Stimulated activated memory B cell treated with anti-CD40 and anti-IgM and Interleukin-4, amounts not matched to agents 10 μg/mL and 1 μg/mL and 100 μg/mL, for 72 hours (primary cell): ENCODE measurements around the gene HGD.
"Not testable (repeated sequence)": the region's sequence is repeated elsewhere in the genome, so short reads cannot be mapped to it uniquely, and the experiment has no call there.

ENCODE experiments used
- ATAC-seq: fragments of 150-1000 bp; cut with Tn5 transposase; 2 replicates; pipeline ENCODE4 v1.10.0; 2021
- H3K27ac Mint-ChIP-seq: one replicate; pipeline ENCODE4 v1.8.0; 2022; ENCODE audit warnings: mild to moderate bottlenecking, mixed read lengths
- H3K27me3 Mint-ChIP-seq: one replicate; pipeline ENCODE4 v1.8.0; 2022; ENCODE audit warnings: mixed read lengths
- H3K36me3 Mint-ChIP-seq: one replicate; pipeline ENCODE4 v1.8.0; 2022; ENCODE audit warnings: mixed read lengths
- H3K4me1 Mint-ChIP-seq: one replicate; pipeline ENCODE4 v1.8.0; 2022; ENCODE audit warnings: mixed read lengths
- H3K4me3 Mint-ChIP-seq: one replicate; pipeline ENCODE4 v1.8.0; 2022; ENCODE audit warnings: mild to moderate bottlenecking, moderate library complexity, mixed read lengths
- H3K9me3 Mint-ChIP-seq: one replicate; pipeline ENCODE4 v1.8.0; 2022; ENCODE audit warnings: mixed read lengths

HGD gene

GRCh38 chr3:120659285-120659684 is 22.8 kb downstream of the HGD start:
- H3K27ac Mint-ChIP-seq = no peak overlapping the region
- no peak overlapping the region for H3K4me3 Mint-ChIP-seq
- H3K4me1 Mint-ChIP-seq = peaks cover 7% of the 10 kb centered on the region
- H3K27me3 Mint-ChIP-seq = peaks cover 13% of the 10 kb centered on the region
- ATAC-seq = no peak
- no peaks in the 10 kb centered on the region for H3K9me3 Mint-ChIP-seq
- no peaks in the 10 kb centered on the region for H3K36me3 Mint-ChIP-seq

- Mint-ChIP-seq H3K27me3 (no peaks in the 10 kb centered on the region), H3K27ac (no peak overlapping the region), H3K9me3 (no peaks in the 10 kb centered on the region), H3K36me3 (no peaks in the 10 kb centered on the region), H3K4me3 (no peak overlapping the region), H3K4me1 (peaks cover 10% of the 10 kb centered on the region)
- no peak for ATAC-seq
Measured at GRCh38 chr3:120652896-120653545, 29.0 kb downstream of the HGD start.

- H3K4me1 Mint-ChIP-seq = peaks cover 10% of the 10 kb centered on the region
- no peaks in the 10 kb centered on the region for H3K36me3 Mint-ChIP-seq
- no peaks in the 10 kb centered on the region for H3K27me3 Mint-ChIP-seq
- no peak overlapping the region for H3K27ac Mint-ChIP-seq
- no peak for ATAC-seq
- no peaks in the 10 kb centered on the region for H3K9me3 Mint-ChIP-seq
- H3K4me3 Mint-ChIP-seq = no peak overlapping the region
Measured at GRCh38 chr3:120652281-120652680, 29.8 kb downstream of the HGD start.

- no peak for ATAC-seq
Measured at GRCh38 chr3:120650311-120650710, 31.7 kb downstream of the HGD start.

GRCh38 chr3:120649830-120650233 is 32.2 kb downstream of the HGD start:
- Mint-ChIP-seq H3K4me1 (peaks cover 10% of the 10 kb centered on the region), H3K36me3 (no peaks in the 10 kb centered on the region), H3K4me3 (no peak overlapping the region), H3K27ac (peak overlapping the region; percentile 21), H3K9me3 (no peaks in the 10 kb centered on the region), H3K27me3 (no peaks in the 10 kb centered on the region)
- ATAC-seq = peak; percentile 75

More at GRCh38 chr3:120650311-120650710, 31.7 kb downstream of the HGD start:
- H3K27ac Mint-ChIP-seq = peak overlapping the region; percentile 21
- peaks cover 10% of the 10 kb centered on the region for H3K4me1 Mint-ChIP-seq
- H3K4me3 Mint-ChIP-seq = no peak overlapping the region
- no peaks in the 10 kb centered on the region for H3K36me3 Mint-ChIP-seq
- H3K27me3 Mint-ChIP-seq = no peaks in the 10 kb centered on the region
- no peaks in the 10 kb centered on the region for H3K9me3 Mint-ChIP-seq

- H3K36me3 Mint-ChIP-seq = no peaks in the 10 kb centered on the region
- no peaks in the 10 kb centered on the region for H3K27me3 Mint-ChIP-seq
- no peak overlapping the region for H3K27ac Mint-ChIP-seq
- no peaks in the 10 kb centered on the region for H3K9me3 Mint-ChIP-seq
- H3K4me1 Mint-ChIP-seq = peaks cover 10% of the 10 kb centered on the region
- ATAC-seq = no peak
- no peak overlapping the region for H3K4me3 Mint-ChIP-seq
Measured at GRCh38 chr3:120648290-120648689, 33.7 kb downstream of the HGD start.

- Mint-ChIP-seq H3K9me3 (no peaks in the 10 kb centered on the region), H3K36me3 (no peaks in the 10 kb centered on the region)
Measured at GRCh38 chr3:120646771-120647432, 35.1 kb downstream of the HGD start.

GRCh38 chr3:120645083-120645845 is 36.8 kb downstream of the HGD start:
- H3K4me3 Mint-ChIP-seq = no peak overlapping the region
- no peaks in the 10 kb centered on the region for H3K27me3 Mint-ChIP-seq
- H3K27ac Mint-ChIP-seq = no peak overlapping the region
- H3K9me3 Mint-ChIP-seq = no peaks in the 10 kb centered on the region
- H3K4me1 Mint-ChIP-seq = peaks cover 9% of the 10 kb centered on the region
- ATAC-seq = no peak
- no peaks in the 10 kb centered on the region for H3K36me3 Mint-ChIP-seq

More at GRCh38 chr3:120646771-120647432, 35.1 kb downstream of the HGD start:
- no peak for ATAC-seq
- H3K27me3 Mint-ChIP-seq = no peaks in the 10 kb centered on the region
- H3K4me3 Mint-ChIP-seq = no peak overlapping the region
- peaks cover 10% of the 10 kb centered on the region for H3K4me1 Mint-ChIP-seq
- no peak overlapping the region for H3K27ac Mint-ChIP-seq

- H3K36me3 Mint-ChIP-seq = peaks cover 5% of the 10 kb centered on the region
- peaks cover 4% of the 10 kb centered on the region for H3K4me1 Mint-ChIP-seq
- no peaks in the 10 kb centered on the region for H3K27me3 Mint-ChIP-seq
- peaks cover 4% of the 10 kb centered on the region for H3K9me3 Mint-ChIP-seq
- no peak overlapping the region for H3K27ac Mint-ChIP-seq
- H3K4me3 Mint-ChIP-seq = no peak overlapping the region
- ATAC-seq = peak; percentile 58
Measured at GRCh38 chr3:120642368-120642948, 39.6 kb downstream of the HGD start.

- peaks cover 6% of the 10 kb centered on the region for H3K4me1 Mint-ChIP-seq
- no peak for ATAC-seq
- H3K4me3 Mint-ChIP-seq = no peak overlapping the region
- H3K9me3 Mint-ChIP-seq = peaks cover 4% of the 10 kb centered on the region
- no peaks in the 10 kb centered on the region for H3K27me3 Mint-ChIP-seq
- peaks cover 5% of the 10 kb centered on the region for H3K36me3 Mint-ChIP-seq
- no peak overlapping the region for H3K27ac Mint-ChIP-seq
Measured at GRCh38 chr3:120641696-120642246, 40.3 kb downstream of the HGD start.

- no peaks in the 10 kb centered on the region for H3K27me3 Mint-ChIP-seq
- peaks cover 6% of the 10 kb centered on the region for H3K4me1 Mint-ChIP-seq
Measured at GRCh38 chr3:120640231-120640630, 41.8 kb downstream of the HGD start.

GRCh38 chr3:120638820-120639219 is 43.2 kb downstream of the HGD start:
- H3K4me3 Mint-ChIP-seq, ATAC-seq, H3K9me3 Mint-ChIP-seq, H3K36me3 Mint-ChIP-seq, H3K27ac Mint-ChIP-seq, H3K27me3 Mint-ChIP-seq, H3K4me1 Mint-ChIP-seq: not testable (repeated sequence)

More at GRCh38 chr3:120640231-120640630, 41.8 kb downstream of the HGD start:
- no peak overlapping the region for H3K4me3 Mint-ChIP-seq
- peaks cover 5% of the 10 kb centered on the region for H3K36me3 Mint-ChIP-seq
- H3K9me3 Mint-ChIP-seq = peaks cover 4% of the 10 kb centered on the region
- no peak for ATAC-seq
- H3K27ac Mint-ChIP-seq = no peak overlapping the region

GRCh38 chr3:120637851-120638559 is 44.0 kb downstream of the HGD start:
- Mint-ChIP-seq H3K4me1 (peaks cover 6% of the 10 kb centered on the region), H3K9me3 (peaks cover 4% of the 10 kb centered on the region), H3K36me3 (peaks cover 5% of the 10 kb centered on the region), H3K4me3 (no peak overlapping the region), H3K27ac (no peak overlapping the region), H3K27me3 (no peaks in the 10 kb centered on the region)
- no peak for ATAC-seq

- peaks cover 6% of the 10 kb centered on the region for H3K4me1 Mint-ChIP-seq
- peaks cover 4% of the 10 kb centered on the region for H3K9me3 Mint-ChIP-seq
- H3K4me3 Mint-ChIP-seq = no peak overlapping the region
- ATAC-seq = no peak
- H3K27ac Mint-ChIP-seq = no peak overlapping the region
- H3K36me3 Mint-ChIP-seq = peaks cover 5% of the 10 kb centered on the region
- no peaks in the 10 kb centered on the region for H3K27me3 Mint-ChIP-seq
Measured at GRCh38 chr3:120636795-120637401, 45.1 kb downstream of the HGD start.
